ENCODE measurements around the gene GAL3ST3.
A peak's percentile ranks its signal among the peaks of the same experiment; 100 is the strongest.
"Not testable (repeated sequence)": the region's sequence is repeated elsewhere in the genome, so short reads cannot be mapped to it uniquely, and the experiment has no call there.

The GAL3ST3 gene

DNA sequence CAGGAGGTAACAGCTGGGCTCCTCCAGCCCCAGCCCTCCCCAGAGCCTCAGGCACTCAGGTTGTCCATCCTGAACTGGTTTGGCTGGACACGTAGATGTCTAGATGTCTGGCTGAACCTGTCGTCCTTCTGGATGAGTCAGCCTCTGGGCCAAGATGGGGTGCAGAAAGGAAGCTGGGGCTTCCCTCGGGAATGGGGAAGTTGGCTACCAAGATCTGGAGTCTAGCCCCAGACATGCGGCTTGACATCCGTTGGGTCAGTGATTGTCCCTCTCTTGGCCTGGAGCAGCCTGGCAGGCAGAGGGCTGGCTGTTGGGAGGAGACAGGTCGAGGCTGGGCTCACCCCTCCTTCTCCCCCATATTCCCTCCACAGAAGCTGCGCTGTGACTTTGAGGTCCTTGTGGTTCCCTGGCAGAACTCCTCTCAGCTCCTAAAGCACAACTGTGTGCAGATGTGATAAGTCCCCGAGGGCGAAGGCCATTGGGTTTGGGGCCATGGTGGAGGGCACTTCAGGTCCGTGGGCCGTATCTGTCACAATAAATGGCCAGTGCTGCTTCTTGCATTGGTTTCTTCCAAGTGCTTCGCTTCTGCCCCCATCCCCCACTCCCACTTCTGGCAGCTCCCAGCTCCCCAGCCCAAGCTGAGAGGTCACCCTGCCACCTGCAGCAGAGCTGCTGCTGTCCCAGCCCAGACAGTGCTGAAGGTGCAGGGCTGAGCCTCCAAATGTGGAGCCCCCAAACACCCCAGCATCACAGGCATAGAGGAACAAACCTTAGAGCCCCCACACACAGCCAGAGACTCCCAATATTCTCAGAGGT lies 35.8 kb downstream of the GAL3ST3 start:
- DNase-seq (ENCODE audit: low read depth): no peak

DNA sequence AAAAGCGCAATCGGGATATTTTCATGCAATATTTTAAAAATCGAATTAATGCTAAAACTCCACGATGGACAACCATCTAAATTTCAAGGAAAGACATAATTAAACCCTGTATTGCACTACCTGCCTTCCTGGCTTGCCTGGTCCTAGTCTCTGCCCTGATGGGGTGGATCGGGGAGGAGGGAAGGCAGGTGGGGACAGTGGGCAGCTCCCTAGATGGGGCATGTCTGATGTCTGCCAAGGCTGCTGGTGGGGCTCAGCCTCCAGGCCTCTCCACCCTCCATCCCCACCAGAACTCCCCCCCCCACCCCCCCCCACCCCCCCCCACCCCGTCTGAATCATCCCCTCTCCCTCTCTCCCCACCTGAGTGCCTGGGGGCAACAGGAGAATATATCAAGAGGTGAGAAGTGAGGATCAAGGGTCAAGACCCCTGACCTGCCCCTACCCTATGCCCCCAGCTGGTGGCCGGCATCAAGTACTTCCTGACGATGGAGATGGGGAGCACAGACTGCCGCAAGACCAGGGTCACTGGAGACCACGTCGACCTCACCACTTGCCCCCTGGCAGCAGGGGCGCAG lies 36.5 kb downstream of the GAL3ST3 start:
- no peak for DNase-seq (ENCODE audit: low read depth)

DNA sequence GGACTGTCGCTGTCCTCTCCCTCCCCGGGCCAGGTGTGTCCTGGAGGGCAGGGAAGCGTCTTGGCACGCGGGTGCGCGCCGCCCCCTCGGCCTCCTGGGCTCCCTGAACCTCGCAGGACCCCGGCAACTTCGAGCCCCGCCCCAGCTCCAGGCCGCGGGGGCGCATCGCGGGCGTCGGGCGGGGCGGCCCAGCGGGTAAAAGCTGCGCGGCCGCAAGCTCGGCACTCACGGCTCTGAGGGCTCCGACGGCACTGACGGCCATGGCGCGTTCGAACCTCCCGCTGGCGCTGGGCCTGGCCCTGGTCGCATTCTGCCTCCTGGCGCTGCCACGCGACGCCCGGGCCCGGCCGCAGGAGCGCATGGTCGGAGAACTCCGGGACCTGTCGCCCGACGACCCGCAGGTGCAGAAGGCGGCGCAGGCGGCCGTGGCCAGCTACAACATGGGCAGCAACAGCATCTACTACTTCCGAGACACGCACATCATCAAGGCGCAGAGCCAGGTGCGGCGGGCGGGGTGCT lies 37.1 kb downstream of the GAL3ST3 start, which contains the start of gene CST6:
CST6 (plus strand) TSS at position 224 of the 519 bp plus-strand sequence; CDS start at position 261, 37 bp downstream.
- no peak for DNase-seq (ENCODE audit: low read depth)

DNA sequence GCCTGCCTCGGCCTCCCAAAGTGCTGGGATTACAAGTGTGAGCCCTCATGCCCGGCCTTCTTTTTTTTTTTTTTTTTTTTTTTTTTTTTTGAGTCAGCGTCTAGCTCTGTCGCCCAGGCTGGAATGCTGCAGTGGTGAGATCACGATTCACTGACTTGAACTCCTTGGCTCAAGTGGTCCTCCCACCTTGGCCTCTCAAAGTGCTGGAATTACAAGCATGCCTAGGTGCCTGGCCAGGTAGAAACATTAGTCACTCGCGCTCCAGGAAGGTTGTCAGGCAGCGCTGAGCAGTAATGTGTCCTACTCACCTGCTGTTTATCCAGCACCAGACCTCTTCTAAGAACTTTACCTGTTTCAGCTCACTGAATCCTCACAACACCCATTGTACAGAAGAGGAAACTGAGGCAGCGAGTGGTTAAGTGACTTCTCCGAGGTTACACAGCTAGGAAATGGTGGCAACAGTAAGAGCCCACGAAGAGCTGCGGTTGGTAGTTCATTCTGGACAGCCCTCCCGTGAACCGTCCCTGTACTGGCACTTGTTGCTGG lies 37.6 kb downstream of the GAL3ST3 start:
- DNase-seq (ENCODE audit: low read depth): peak; percentile 65

DNA sequence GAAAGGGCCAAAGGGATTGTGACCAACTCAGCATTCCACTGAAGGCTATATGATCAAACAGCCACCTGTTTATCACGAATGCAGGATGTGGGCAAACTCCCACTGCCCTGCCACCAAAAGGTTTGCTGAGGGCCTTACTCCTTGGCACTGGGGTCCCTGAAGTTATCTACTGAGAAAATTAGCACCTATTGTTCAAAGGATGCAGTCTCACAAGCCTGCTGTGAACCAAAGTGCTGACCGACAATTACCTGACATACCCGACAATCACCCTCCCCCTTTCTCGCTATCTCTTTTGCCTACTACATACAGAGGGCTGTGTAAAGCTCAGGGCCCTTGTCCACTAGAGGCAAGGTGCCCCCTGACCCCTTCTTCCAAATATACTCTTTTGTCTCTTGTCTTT lies 38.9 kb downstream of the GAL3ST3 start:
- not testable (repeated sequence) for DNase-seq (ENCODE audit: low read depth)

DNA sequence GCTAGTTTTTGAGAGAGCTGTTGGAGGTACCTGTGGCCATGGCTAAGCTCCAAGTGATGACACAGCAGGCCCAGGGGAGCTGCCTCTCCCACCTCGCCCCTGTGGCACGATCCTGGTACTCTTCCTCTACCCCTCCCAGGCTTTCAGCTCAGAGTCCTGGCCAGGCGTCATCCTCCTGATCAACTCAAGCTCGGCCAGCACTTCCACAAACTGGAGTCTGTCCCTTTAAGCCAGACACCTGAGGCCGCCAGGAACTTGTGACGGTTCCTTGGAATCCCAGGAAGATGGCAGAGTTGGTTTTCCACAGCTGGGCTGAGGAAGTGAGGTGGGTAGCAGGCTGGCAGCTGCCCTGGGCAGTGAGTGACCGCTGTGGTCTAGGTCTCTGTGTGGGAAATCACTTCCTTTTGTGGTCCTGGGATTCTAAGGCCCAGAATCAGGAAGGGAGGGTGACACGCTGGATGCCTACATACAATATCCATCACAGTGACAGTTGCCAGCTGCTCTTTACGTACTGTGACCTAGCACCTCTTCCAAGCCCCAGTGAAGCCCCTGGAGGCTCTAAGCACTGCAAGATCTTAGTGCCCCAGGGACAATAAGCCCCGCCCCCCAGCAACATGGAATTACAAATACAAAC lies 40.4 kb downstream of the GAL3ST3 start:
- DNase-seq (ENCODE audit: low read depth): no peak

DNA sequence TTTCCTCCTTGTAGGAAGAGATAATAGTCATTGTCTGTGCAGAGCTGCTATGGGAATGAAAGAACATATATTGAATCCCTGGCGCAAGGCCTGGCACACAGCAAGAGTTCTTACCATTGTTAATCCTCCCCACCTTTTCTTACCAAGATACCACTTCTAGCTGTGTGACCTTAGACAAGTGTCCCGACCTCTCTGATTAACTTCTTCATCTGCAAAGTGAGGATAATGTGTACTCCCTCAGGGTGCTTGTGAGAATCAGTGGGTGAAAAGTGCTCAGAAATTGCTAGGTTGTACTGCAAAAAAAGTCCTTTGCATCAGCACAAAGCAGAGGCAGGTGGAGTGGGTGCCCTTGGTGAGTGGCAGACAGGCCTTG lies 40.9 kb downstream of the GAL3ST3 start:
- DNase-seq (ENCODE audit: low read depth): no peak

DNA sequence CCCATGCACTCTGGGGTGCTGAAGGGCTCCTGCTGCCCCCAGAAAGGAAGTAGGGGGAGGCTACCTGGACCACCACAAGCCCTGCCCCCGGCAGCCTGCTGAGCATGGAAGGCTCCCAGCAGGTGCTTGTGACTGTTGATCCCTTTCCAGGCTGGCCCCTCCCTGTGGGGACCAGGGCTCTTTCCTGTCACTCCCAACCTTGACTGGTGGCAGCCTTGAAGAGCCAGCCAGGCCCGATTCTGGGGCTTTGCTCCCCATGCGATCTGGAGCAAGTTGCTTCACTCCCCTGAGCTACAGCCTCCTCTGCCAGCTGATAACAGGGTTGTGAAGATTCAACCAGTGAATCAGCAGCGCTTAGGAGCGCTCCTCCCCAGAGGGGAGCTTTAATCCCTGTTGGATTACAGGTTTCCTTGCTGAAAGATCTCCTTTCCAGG lies 41.7 kb downstream of the GAL3ST3 start:
- DNase-seq (ENCODE audit: low read depth): peak; percentile 39

DNA sequence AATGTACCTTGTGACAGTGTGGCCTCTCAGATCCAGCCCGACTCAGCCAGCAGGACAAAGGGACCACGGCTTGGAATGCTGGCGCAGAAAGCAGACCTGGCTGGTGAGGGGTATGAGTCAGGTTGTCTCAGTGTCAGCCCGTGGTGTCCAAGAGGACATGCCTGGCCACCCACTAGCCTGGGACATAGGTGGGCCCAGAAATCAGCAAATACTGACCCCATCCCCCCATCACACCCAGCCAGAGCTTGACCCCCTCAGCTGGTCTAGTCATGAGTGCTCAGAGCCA lies 42.1 kb downstream of the GAL3ST3 start:
- DNase-seq (ENCODE audit: low read depth): no peak

DNA sequence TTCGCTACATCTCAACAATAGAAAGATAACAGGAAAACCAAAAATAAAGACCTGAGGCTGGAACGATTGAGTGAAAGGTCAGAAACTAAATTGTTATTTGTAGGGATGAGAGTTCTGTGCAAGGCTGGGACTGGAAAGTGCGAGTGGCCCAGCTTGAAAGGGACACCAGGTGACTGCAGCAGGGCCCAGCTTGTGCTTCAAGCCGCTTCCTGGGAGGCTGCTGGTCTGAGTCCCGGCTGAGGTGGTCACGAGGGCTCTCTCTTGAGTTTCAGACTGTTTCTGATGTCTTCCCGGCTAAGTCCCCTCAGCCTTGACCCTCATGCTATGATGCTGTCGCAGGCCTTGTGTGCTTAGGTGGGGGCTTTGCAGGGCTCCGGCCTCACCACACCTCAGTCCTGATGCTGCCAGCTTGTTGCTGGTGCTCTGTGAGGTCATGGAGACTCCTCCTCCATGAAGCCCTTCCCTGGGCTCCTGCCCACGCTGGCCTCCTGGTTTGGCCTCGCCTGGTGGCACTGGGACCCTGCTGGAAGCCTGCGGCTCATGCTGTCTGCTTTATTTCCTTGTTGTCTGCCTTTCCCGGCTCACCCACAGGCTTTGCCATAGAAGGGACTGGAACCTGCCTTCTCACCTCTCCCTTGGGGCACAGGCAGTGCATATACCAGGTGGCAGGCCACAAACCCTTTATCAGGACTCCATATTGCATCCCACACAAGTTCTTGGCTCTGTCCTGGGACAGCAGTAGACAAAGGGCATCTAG lies 42.6 kb downstream of the GAL3ST3 start:
- no peak for DNase-seq (ENCODE audit: low read depth)

DNA sequence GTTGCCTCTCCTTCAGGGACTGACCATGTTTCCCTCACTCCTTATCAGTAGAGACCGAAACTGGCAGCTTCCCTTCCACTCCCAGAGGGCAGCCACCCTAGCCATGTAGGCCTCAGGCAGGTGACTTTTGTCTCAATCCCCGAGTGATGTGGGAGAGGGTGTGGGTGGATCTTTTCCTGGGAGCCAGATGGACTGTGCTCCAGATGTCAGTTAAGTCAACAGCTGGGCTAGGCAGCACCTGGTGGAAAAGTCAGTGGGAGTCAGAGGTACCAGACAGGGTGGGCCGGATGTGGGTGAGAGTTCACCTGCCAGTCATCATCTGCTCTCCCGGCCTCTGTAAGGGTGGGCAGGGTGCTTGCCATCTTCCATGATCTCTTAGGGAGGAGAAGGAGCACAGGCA lies 44.8 kb downstream of the GAL3ST3 start:
- DNase-seq (ENCODE audit: low read depth): no peak

DNA sequence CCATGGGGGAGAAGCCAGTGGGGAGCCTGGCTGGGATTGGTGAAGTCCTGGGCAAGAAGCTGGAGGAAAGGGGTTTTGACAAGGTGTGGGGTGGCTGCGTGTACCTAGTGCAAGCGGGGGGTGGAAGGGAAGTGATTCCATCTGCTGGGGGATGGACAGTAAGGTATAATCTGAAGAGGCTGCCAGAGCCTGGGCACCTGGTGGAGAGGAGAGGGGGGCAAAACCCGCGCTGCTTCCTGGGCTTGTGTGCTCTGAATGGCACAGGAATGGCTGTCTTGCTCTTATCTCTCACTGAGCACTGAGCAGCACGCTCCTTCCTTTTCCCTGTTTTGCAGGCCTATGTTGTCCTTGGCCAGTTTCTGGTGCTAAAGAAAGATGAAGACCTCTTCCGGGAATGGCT lies 45.7 kb downstream of the GAL3ST3 start:
- DNase-seq (ENCODE audit: low read depth): no peak

DNA sequence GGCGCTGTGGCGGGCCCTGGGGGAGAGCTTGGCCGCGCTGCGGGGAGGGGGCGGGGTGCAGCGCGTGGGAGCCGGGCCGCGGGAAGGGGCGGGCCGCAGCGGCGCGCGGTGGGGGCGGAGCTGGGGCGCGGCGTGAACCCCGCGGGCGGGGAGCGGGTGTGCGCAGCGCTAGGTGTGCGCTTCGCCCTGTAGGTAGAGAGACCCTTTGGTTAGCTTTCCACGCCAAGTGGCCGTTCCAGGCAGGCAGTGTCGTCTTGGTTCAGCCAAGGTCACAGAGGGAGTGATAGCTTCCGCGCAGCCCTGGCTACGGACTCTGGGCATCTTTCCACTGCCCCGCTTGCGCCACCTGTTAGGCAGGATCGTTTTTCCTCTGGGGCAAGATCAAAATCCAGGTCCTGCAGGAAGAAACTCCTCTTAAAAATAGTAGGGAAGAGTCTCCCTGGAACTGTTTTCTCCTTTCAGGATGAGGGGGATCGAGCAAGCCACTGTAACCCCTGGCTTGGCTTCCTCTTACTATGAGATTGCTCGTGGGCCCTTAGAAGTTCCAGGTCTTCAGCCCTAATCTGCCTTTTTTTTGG lies 46.2 kb downstream of the GAL3ST3 start:
- peak; percentile 48 for DNase-seq (ENCODE audit: low read depth)

DNA sequence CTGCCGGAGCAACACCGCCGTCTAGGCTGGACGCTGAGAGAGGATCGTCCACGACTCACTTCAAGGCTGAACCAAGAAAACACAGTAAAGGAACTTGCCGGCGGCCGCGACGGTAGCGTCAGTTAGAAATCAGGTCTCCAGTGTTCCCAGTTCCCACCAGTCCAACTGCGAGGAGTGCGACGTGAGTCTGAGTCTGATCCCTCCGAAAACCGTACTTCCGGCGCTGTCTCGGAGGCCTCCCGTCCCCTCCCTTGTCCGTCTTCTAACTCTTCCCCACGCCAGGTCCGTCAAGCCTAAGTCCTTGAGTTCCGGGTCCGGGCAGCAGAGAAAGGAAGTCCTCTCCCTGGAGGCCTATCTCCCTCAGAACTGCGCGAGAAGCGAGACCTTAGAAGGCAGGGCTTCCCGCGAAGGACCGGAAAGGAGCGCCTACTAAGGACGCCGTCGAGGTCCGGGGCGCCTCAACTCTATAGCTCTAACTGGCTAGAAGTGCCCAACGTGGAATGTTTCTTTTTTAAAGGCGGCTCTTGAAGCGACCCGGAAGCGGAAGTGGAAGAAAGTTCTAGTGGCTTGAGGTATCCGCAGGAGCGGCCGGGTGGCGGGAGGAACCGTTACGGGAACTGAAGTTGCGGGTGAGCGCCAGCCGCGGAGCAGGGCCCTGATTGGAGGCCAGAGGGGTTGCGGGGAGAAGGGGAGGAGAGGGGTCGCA lies 46.9 kb downstream of the GAL3ST3 start, which contains the start of the genes BANF1 and EIF1AD:
BANF1 (plus strand) TSS at position 562 of the 706 bp plus-strand sequence. CDS start 748 bp downstream, outside the sequence.
EIF1AD (minus strand) TSS at position 216 of the 706 bp plus-strand sequence. CDS start 1,768 bp downstream, outside the sequence.
- peak; percentile 99 for DNase-seq (ENCODE audit: low read depth)

DNA sequence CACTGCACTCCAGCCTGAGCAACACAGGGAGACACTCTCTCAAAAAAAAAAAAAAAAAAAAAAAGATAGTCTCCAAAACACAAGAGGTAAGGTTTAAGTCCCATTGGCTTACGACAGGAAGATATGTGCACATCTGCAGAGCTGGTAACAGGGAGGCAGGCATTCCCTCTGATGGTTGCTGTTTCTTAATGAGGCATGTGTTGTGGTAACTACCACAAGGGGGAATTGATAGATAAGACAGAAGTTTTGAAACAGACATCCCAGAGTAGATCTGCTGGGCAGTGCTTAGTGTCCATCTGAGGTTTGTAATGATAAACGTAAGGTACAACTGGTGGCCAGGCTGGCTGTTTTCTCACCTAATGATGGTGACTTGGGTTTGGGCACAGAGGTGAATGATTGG lies 51.7 kb downstream of the GAL3ST3 start:
- DNase-seq (ENCODE audit: low read depth): no peak

DNA sequence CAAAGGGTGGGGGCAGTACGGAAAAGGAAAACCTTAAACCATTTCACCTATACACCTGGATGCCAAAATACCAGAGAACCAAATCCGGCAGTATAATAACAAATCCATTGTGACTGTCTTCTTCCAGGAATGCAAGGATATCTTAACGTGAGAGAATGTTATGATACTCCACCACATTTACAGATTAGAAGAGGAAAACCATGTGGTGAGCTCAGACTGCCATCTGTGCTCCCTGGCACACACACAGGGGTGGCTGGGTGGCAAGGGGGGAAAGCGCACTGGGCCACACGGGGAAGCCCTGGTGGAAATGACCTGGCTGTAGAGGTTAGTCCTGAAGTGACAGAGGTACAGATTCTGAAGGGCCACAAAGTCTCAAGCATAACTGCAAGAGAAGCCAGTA lies 56.9 kb downstream of the GAL3ST3 start:
- DNase-seq (ENCODE audit: low read depth): no peak
